HG02973 (cell line): ENCODE data around the gene MARCKS.
"Not testable (repeated sequence)": the region's sequence is repeated elsewhere in the genome, so short reads cannot be mapped to it uniquely, and the experiment has no call there.

ENCODE experiments used
- ATAC-seq: cut with Tn5 transposase; IDR thresholded peaks from one replicate; pipeline ENCODE4 v1.9.1; 2021; ENCODE audit warnings: moderate library complexity; ENCODE audit not compliant: unreplicated experiment

The MARCKS gene

DNA sequence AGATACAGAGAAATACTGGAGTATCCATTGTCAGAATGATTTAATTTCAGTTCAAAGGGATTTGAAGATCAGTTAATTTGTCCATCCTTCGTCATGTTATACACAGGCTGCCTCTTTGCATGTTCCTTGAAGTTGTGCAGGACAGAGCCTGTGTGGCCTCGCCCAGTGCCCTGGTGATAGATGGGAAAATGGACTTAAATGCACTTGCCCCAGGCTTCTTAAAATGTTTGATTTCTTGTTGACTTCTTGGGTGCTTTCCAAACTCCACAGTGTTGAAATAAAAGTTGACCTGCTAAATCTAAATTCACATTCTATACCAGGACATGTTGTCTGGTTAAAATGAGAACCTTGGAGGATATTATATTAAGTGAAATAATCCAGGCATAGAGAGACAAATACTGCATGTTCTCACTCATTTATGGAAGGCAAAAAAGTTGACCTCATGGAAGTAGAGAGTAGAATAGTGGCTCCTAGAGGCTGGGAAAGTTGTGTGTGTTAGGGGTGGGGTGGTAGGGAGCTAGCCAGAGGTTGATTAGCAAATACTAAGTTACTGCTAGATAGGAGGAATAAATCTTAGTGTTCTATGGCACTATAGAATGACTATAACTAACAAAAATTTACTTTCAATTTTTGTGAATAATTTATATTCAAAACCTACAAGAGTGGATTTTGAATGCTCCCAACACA, 25.3 kb downstream of the MARCKS start:
- no peak for ATAC-seq

DNA sequence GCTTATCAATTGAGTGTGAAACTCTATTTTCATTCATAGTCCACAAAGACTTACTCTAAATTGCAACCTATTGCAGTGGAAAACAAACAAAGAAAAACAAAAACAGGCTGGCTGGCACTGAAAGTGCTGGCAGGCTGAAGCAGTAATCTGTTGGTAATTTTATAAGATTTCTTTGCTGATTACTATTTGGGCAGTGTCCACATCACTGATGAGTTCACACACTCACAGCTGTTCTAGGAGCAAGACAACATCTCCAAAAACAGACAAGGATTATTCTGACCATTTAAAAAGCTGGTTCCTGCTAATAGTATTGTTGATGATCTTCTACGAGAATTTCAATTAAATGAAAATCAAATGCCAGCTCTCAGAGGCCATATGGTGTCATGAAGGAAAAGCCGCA, 26.9 kb downstream of the MARCKS start:
- ATAC-seq, result no peak

DNA sequence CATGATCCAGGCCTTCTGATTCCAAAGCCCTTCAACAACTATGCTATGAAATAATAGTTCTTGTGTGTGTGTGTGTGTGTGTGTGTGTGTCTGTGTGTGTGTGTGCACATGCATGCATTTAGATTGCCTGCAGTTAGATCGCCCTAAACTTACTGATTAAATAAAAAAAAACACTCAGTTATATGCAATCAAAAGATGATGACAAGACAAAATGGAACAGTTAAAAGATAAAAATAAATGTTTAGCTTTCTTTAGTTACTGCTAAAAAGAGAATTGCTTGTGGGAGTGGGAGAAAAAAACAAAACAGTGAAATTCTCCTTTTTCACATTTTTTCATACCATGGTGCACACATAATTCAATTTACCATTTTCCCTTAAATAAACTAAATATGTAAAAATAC, 29.4 kb downstream of the MARCKS start:
- no peak for ATAC-seq

DNA sequence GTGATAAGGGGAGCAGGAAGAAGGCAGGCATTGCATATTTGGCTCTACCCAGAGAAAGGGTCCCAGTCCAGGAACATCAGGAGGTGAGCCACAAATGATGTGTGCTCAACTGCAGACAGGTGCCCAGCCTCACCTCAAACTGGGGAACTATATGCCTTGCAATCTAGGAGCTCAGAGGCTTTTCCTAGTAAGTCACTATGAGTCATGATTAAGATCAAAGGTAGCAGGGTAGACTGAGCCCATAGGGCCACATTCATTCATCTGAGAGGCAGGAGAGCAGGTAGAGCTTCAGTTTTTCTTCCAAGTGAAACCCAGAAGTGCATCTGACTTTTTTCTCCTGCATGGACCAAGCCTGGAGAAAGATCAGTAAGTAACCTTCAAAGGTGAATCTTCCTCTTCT, 31.3 kb downstream of the MARCKS start:
- no peak for ATAC-seq

DNA sequence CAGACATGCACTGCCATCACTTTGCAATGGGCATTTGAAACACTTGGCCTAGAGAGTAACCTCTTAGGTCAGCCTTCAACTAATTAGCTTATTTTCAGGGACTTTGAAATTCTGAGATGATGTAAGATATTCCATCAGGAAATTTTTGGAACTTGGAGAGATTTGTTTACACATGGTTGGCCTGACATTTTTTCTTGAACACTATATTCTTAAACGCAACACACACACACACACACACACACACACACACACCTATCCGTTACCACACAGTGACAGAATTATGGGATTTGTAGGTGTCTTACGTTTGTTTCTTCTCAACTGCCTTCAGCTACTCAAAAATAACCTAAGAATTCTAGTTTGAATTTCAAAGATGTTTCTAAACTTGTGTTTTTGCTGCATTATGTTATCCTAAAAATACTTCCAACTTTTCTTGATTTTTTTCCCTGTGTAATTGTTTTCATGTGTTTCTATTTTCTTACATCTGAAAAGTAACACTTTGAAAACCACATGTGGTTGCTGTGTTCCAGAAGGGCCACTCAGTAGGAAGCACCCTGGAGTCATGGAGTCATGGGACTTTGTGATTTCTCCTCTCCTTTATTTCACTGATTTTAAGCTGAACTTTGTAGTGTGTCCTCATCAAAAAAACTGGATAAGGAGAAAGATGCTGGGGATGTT, 31.9 kb downstream of the MARCKS start:
- no peak for ATAC-seq

DNA sequence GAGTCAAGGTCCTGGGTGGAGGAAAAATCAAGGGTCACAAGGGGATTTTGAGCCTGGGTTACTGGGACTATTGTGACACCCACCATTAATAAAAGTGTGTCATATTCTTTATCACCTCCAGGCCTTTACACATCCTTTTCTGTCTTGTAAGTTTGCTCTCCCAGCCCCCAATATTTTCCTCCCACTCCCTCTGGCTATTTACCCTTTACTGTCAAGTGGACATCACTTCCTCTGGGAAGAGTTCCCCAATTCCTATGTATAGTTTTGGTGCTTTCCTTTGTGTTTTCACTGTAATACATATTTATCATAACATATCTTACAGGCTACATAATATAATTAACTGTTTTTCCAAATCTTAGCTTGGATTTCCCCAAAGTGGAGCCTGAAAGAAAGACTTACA, 36.3 kb downstream of the MARCKS start:
- ATAC-seq, result no peak

DNA sequence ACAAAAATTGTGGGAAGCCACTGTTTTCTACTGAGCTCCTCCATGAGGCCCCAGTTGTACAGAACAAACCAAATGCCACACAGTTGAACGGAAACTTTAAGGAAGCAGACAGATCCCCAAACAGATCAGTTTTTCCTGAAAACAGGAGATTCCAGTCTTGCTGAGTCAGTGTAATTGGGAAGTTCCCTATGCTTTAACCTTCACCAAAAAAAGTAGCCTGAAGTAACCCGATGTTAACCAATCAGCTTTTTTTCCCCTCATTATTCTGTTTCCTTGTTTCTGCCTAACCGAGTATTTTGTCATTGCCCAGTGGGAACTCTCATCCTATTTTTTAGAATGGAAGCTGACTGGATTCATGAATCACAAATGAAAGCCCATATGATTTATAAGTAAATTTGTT, 36.7 kb downstream of the MARCKS start:
- no peak for ATAC-seq

DNA sequence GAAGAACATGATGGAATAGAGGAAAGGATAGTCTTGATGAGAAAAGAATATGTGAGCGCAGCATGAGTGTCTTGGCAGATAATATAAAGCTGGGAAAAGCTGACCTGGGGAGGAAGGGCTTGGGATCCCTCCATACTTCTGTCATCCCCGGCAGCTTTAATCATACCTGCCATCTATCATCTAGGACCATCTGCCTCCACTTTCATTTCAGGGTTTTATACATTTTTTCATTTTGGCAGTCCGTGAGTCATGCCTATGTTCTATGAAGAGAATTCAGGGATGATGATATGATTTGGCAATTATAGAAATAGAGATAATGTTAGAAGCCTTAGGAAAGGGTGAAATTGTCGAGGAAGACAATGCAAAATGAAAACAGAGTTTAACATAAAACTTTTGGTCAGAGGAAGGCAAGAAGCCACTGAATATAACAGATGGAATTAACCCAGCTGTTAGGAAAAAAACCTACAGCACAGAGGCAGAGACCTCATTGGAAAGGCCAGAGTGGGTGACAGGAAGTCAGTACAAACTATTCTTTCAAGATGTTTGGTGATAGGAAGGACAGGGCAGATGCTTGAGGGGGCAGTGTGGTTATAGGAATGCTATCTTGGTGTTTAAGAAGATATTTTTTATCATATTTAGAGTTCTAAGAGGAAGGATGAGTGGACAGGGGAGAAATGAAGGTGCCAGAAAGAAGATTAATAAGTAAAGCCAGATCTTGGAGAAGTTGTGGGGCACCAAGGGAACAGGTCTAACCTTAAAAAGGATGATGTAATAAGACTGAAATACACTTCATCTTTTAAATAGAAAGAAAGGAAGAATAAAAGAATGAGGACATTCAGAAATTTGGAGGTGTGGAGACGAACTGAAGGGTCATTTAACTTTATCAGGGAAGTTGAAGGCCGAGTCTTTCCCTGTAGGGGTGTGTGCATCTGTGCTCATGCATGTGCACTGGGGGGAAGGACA, 37.8 kb downstream of the MARCKS start:
- ATAC-seq, result no peak

DNA sequence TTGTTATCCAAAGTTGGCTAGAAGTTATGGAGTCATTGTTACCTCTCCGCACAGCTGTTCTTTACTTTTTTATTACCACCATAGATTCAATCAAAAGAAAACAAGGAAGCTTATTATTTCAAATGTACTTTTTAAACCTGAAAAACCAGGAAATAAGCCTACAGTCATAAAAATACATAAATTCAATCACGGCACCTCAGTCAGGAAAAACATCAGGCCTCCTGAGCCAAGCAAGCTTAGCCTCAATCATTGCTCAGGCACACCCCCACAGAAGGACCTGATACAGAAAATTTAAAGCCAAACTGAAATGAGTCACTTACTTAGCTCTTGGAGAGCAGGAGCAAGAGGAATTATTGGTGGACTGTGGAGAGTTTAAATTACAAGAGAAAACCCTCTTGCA, 44.3 kb downstream of the MARCKS start:
- no peak for ATAC-seq

DNA sequence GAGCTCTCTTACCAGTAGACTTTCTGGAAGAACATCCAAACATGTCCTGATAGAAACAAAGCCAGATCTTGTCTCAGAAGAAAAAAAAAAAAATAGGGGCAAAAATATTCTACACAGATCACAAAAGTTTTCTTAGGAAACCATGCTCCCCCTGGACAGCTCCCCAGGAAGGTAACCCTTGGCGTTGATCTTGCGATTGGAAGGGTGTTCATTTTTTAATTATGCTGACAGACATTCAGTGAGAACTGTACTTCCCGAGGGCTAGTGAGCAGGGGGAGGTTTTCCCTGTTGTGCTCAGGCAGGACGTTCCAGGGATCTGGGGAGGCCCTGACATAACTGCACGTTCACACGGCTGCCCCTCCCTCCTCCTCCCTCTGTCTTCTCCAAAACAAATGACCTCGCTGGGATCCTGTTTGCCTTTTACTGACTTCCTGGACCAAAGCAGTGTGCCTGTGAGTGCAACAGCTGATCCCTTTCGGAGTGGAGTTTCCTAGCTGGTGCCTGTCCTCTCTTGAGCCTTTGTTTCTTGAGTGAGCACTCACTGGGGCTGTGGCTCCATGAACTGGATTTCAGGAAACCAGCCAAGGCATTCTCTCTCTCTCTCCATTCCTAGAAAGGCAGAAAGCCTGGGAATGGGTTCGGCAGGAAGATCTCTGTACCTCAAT, 46.7 kb downstream of the MARCKS start:
- no peak for ATAC-seq

DNA sequence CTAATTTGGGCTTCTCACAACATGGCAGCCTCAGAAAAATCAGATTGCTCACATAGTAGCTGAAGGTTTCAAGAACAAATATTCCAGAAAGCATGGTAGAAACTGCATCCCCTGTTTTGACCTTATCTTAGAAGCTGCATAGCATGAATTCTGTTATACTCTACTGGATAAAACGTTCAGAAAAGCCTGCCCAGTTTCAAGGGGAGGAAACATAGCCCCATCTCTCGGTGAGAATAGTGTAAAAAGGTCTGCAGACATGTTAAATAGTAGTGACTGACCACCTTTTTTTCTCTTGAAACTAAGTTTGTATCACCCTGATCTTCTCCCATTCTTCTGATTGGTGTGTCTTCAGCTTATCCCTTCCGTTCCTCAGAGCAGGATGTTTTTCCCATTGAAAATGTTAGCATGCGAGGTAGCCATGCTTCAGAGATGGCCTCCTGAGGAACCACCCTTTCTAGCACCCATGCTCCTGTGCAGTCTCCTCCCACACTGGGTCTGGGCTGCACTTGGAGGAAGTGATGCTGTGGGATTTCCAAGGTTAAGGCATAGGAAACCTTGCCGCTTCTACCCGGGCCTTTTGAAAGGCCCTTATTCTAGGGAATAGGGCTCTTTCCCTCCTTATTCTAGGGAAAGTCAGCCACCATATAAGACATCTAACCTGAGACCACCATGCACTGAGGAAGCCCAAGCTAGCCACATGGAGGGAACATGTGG, 50.1 kb downstream of the MARCKS start:
- ATAC-seq, result no peak

DNA sequence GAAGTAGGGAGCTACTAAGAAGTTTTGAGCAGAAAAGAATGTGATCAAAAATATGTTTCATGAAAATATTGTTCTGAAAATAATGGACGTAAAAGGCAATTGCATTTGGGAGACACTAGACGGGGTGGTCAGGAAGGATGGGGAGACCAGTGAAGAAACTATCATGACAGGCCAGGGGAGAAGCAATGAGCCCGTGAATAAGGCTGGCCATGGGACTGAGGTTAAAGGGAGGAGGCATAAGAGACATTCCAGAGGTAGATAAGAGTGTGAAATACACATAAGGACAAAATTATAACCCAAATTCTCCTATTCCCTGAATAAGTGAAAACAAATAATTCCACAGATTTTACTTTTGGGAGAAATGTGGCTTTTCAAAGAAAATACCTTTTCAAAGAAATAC, 51.7 kb downstream of the MARCKS start:
- ATAC-seq, result no peak

DNA sequence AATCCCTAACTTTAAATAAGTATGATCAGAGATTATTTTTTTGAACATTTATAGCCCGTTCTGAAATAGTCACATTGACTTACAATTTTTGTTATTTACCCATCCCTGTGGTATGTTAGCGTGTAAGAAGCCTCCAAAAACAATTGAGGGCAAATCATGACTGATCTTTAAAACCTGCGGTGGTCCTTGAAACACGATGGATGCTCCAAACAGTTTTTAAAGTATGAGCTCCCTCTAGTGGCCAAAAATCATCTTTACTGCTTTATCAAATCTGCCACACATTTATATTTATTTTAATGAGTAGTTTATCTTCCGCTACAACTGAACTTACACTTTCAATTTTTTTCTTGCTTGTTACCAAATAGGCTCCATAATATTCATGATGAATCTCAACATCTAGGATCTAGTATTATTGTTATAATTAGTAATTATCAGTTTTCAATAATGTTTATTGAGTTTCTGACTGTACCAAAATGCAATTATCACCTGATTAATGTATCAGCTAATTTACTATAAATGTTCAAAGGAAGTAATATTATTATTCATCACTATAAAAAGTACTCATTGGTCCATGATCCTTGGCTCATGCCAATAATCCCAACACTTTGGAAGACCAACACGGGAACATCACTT, 52.2 kb downstream of the MARCKS start:
- peak; percentile 49 for ATAC-seq

DNA sequence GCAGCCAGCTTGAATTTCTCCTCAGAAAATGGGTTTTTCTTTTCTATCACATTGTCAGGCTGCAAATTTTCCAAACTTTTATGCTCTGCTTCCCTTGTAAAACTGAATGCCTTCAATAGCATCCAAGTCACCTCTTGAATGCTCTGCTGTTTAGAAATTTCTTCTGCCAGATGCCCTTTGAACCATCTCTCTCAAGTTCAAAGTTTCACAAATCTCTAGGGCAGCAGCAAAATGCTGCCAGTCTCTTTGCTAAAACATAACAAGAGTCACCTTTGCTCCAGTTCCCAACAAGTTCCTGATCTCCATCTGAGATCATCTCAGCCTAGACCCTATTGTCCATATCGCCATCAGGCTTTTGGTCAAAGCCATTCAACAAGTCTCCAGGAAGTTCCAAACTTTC, 53.1 kb downstream of the MARCKS start:
- ATAC-seq, result not testable (repeated sequence)
